GM12878 (cell line): ENCODE measurements around the gene CCDC107. TPM values are rescaled to one million over a fixed set of nuclear protein-coding genes. Genes with fewer than 3 reads are reported as not detected.

Experiments
- ATAC-seq: fragments of 200-7000 bp; cut with Tn5 transposase; 3 replicates; pipeline ENCODE4 v1.9.1; 2020; ENCODE audit warnings: mild to moderate bottlenecking, moderate library complexity
- BruUV-seq: library from RNA; stranded (reverse); fragments of 400-500 nt; replicated peaks from 2 replicates; lab custom pipeline; 2021; lab: Mats Ljungman, UMichigan
- CTCF ChIA-PET: fragments of 300-600 bp; sonication (Branson Sonifier 250); formaldehyde crosslinking; extraction: SDS; loops from one replicate; lab custom pipeline; 2021; ENCODE audit warnings: inconsistent platforms; lab: Yijun Ruan, JAX
- POLR2A ChIA-PET: fragments of 350-600 bp; formaldehyde crosslinking; extraction: SDS; loops from one replicate; lab custom pipeline; 2021; ENCODE audit warnings: inconsistent platforms; lab: Charles Lee
- RAD21 ChIA-PET: fragments of 300-600 bp; sonication (Branson Sonifier 250); formaldehyde crosslinking; loops from one replicate; lab custom pipeline; 2023; ENCODE audit warnings: antibody characterized with exemption; ENCODE audit not compliant: unreplicated experiment; lab: Charles Lee
- SMC1A ChIA-PET: fragments of 300-600 bp; sonication (Branson Sonifier 250); formaldehyde crosslinking; loops from one replicate; lab custom pipeline; 2023; ENCODE audit not compliant: unreplicated experiment, uncharacterized antibody; lab: Charles Lee
- DNase-seq: peaks from one replicate; pipeline ENCODE4 v3.0.0-alpha.2; 2011; ENCODE audit warnings: low read depth, low spot score
- FAIRE-seq: peaks from 3 replicates; lab custom pipeline; 2011; peaks lifted over from hg19 to GRCh38; lab: Jason Lieb, UNC
- H2AFZ ChIP-seq: 2 replicates; pipeline ENCODE4 v1.6.0; 2011; ENCODE audit warnings: low read depth, low read length, control low read depth; ENCODE audit not compliant: control insufficient read depth
- H3K27ac ChIP-seq: 2 replicates; pipeline ENCODE4 v1.5.1; 2011; ENCODE audit warnings: control low read depth; ENCODE audit not compliant: control insufficient read depth, insufficient read depth
- H3K27me3 ChIP-seq, 2 experiments: replicated peaks in 1 of 2; 2 replicates each; pipeline versions ENCODE4 v1.6.0 to v1.6.1; 2011; ENCODE audit warnings: low read length in 1 of 2; ENCODE audit not compliant: control insufficient read depth in 2 of 2, insufficient read depth in 2 of 2
- H3K36me3 ChIP-seq, 2 experiments: 2 replicates each; pipeline ENCODE4 v1.5.1; 2011; ENCODE audit warnings: low read length in 1 of 2; ENCODE audit not compliant: control insufficient read depth in 2 of 2, insufficient read depth in 2 of 2
- H3K4me1 ChIP-seq: 2 replicates; pipeline ENCODE4 v1.6.1; 2011; ENCODE audit warnings: mild to moderate bottlenecking, low read length, moderate library complexity, mixed read lengths; ENCODE audit not compliant: control insufficient read depth, insufficient read depth
- H3K4me2 ChIP-seq: 2 replicates; pipeline ENCODE4 v1.6.0; 2011; ENCODE audit warnings: control low read depth; ENCODE audit not compliant: control insufficient read depth, insufficient read depth
- H3K4me3 ChIP-seq: fragments of 200-600 bp; sonication (generic); 2 replicates; pipeline ENCODE4 v1.5.1; 2016
- H3K79me2 ChIP-seq: 2 replicates; pipeline ENCODE4 v1.6.0; 2011; ENCODE audit warnings: low read length; ENCODE audit not compliant: control insufficient read depth, insufficient read depth
- H3K9ac ChIP-seq: 2 replicates; pipeline ENCODE4 v1.8.0; 2011; ENCODE audit warnings: low read length, control low read depth, mixed read lengths; ENCODE audit not compliant: control insufficient read depth, insufficient read depth
- H3K9me3 ChIP-seq: replicated peaks from 3 replicates; pipeline ENCODE4 v1.5.1; 2011; ENCODE audit warnings: mild to moderate bottlenecking, low read length; ENCODE audit not compliant: control insufficient read depth, insufficient read depth
- H4K20me1 ChIP-seq: 2 replicates; pipeline ENCODE4 v1.6.0; 2011; ENCODE audit not compliant: control insufficient read depth, insufficient read depth
- IKZF1 ChIP-seq: fragments of 450-650 bp; conservative IDR thresholded peaks from 2 replicates; pipeline ENCODE4 v1.6.1; 2017; ENCODE audit warnings: antibody characterized with exemption, mild to moderate bottlenecking
- KDM1A ChIP-seq: fragments of 200-600 bp; sonication (generic); IDR thresholded peaks from 2 replicates; pipeline ENCODE4 v1.6.1; 2016; ENCODE audit warnings: borderline replicate concordance
- KLF5 ChIP-seq: fragments of 450-650 bp; IDR thresholded peaks from 2 replicates; pipeline ENCODE4 v1.6.1; 2014; ENCODE audit warnings: mild to moderate bottlenecking; ENCODE audit not compliant: partially characterized antibody
- MEF2B ChIP-seq: fragments of 450-650 bp; IDR thresholded peaks from 2 replicates; pipeline ENCODE4 v1.6.1; 2018; ENCODE audit warnings: mild to moderate bottlenecking, moderate library complexity; ENCODE audit not compliant: partially characterized antibody, poor library complexity, severe bottlenecking
- POLR2AphosphoS2 ChIP-seq: IDR thresholded peaks from 2 replicates; pipeline ENCODE4 v1.6.1; 2011; ENCODE audit warnings: low read depth, mild to moderate bottlenecking, low read length, improper control_type of control experiment, moderate library complexity
- SP1 ChIP-seq: IDR thresholded peaks from one replicate; pipeline ENCODE4 v1.6.1; 2011; ENCODE audit warnings: low read depth, low read length
- WGBS: methylation state at CpG from one replicate; pipeline ENCODE4 v1.1.6; 2016; ENCODE audit warnings: low lambda C conversion rate; ENCODE audit not compliant: insufficient replicate concordance, insufficient coverage; ENCODE audit errors: missing lambda C conversion rate; 5-methylcytosine and 5-hydroxymethylcytosine counted together
- in situ Hi-C: fragments of 300-500 bp; cut with MboI; formaldehyde crosslinking; loops from 9 replicates; pipeline ENCODE4 v1.14.3; 2018; ENCODE audit warnings: mixed read lengths
- intact Hi-C: fragments of 100-400 bp; cut with micrococcal nuclease; formaldehyde crosslinking; loops from one replicate; pipeline ENCODE4 v1.14.2; 2022; ENCODE audit not compliant: unreplicated experiment
- polyA plus RNA-seq, 11 experiments: library from polyadenylated mRNA; depleted of rRNA in 4 of 11; unstranded in 6 of 11; stranded (reverse) in 5 of 11; fragments of >200 nt; fragmentation: Nextera tagmentation in 4 of 11; fragmentation: Illumina TruSeq in 1 of 11; extraction: Ambion mirVana in 4 of 11; extraction: Trizol in 1 of 11; gene quantifications; 1 replicate in 1 of 11; 2 replicates in 10 of 11; pipeline versions ENCODE4 v1.2.1 to v1.2.3, GENCODE V29; 2011 to 2016; ENCODE audit warnings: inconsistent platforms in 2 of 11, missing spikeins in 2 of 11, low read depth in 1 of 11
- total RNA-seq, 4 experiments: library from RNA; depleted of rRNA in 3 of 4; stranded (reverse); fragments of >200 nt in 3 of 4; fragmentation: Illumina TruSeq in 1 of 4; extraction: Trizol in 1 of 4; gene quantifications; 2 replicates each; pipeline versions ENCODE4 v1.2.1 to v1.2.3, GENCODE V29; 2013 to 2021
- TF ChIP-seq, protein P1 (sequence below): IDR thresholded peaks from 2 replicates; pipeline ENCODE4 v1.6.1; 2012; ENCODE audit warnings: improper control_type of control experiment, low read depth, low read length; ENCODE audit not compliant: insufficient replicate concordance
- TF ChIP-seq, protein P2 (sequence below): fragments of 450-650 bp; formaldehyde crosslinking; IDR thresholded peaks from 2 replicates; pipeline ENCODE4 v1.5.0; 2022; ENCODE audit warnings: mild to moderate bottlenecking, missing genetic modification characterization
- TF ChIP-seq, protein P3 (sequence below): fragments of 450-650 bp; IDR thresholded peaks from 2 replicates; pipeline ENCODE4 v1.6.1; 2017; ENCODE audit warnings: mild to moderate bottlenecking, moderate library complexity

CCDC107 gene
- total and polyA plus RNA-seq, 10 of the 15 experiments (the other 5 are each of a cell fraction or from before 2014, with no cell fraction given) = 0.19 to 18.3 (median 10.6) TPM

DNA sequence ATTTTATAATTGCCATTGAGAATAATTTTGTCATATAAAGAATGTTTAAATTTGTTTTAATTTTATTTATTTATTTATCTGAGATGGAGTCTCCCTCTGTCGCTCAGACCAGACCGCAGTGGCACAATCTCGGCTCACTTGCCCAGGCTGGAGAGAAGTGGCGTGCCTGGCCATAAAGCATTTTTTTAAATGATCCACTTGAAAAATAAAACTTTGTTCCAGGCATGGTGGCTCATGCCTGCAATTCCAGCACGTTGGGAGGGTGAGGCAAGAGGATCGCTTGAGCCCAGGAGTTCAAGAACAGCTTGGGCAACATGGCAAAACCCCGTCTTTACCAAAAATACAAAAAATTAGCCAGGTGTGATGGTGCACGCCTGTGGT, 5.3 kb upstream of the CCDC107 start (continued):
- TF ChIP-seq SP1 (no peak), KLF5 (no peak), IKZF1 (no peak), KDM1A (no peak), POLR2AphosphoS2 (no peak), MEF2B (no peak)
- TF ChIP-seq, protein P1, sequence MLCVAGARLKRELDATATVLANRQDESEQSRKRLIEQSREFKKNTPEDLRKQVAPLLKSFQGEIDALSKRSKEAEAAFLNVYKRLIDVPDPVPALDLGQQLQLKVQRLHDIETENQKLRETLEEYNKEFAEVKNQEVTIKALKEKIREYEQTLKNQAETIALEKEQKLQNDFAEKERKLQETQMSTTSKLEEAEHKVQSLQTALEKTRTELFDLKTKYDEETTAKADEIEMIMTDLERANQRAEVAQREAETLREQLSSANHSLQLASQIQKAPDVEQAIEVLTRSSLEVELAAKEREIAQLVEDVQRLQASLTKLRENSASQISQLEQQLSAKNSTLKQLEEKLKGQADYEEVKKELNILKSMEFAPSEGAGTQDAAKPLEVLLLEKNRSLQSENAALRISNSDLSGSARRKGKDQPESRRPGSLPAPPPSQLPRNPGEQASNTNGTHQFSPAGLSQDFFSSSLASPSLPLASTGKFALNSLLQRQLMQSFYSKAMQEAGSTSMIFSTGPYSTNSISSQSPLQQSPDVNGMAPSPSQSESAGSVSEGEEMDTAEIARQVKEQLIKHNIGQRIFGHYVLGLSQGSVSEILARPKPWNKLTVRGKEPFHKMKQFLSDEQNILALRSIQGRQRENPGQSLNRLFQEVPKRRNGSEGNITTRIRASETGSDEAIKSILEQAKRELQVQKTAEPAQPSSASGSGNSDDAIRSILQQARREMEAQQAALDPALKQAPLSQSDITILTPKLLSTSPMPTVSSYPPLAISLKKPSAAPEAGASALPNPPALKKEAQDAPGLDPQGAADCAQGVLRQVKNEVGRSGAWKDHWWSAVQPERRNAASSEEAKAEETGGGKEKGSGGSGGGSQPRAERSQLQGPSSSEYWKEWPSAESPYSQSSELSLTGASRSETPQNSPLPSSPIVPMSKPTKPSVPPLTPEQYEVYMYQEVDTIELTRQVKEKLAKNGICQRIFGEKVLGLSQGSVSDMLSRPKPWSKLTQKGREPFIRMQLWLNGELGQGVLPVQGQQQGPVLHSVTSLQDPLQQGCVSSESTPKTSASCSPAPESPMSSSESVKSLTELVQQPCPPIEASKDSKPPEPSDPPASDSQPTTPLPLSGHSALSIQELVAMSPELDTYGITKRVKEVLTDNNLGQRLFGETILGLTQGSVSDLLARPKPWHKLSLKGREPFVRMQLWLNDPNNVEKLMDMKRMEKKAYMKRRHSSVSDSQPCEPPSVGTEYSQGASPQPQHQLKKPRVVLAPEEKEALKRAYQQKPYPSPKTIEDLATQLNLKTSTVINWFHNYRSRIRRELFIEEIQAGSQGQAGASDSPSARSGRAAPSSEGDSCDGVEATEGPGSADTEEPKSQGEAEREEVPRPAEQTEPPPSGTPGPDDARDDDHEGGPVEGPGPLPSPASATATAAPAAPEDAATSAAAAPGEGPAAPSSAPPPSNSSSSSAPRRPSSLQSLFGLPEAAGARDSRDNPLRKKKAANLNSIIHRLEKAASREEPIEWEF = no peak

DNA sequence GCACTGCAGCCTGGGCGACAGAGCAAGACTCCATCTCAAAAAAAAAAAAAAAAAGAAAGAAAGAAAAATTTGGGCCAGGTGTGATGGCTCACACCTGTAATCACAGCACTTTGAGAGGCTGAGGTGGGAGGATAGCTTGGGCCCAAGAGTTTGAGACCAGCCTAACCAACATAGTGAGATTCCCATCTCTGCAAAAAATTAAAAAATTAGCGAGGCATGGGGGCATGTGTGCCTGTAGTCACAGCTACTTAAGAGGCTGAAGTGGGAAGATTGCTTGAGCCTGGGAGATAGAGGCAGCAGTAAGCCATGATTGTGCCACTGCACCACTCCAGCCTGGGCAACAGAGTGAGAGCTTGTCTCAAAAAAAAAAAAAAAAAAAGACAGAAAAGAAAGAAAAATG, 4.5 kb upstream of the CCDC107 start:
- Histone ChIP-seq H3K9ac (no peak overlapping the region), H3K36me3 (no peaks in the 10 kb centered on the region), H3K4me3 (no peak overlapping the region), H2AFZ (no peak overlapping the region), H3K79me2 (peaks cover 21% of the 10 kb centered on the region), H3K4me2 (no peak overlapping the region), H3K27me3 (no peaks in the 10 kb centered on the region), H3K9me3 (no peaks in the 10 kb centered on the region), H3K27ac (no peak overlapping the region), H4K20me1 (no peaks in the 10 kb centered on the region), H3K4me1 (peaks cover 22% of the 10 kb centered on the region)
- in situ Hi-C loops (no loop called here), intact Hi-C loops (loop anchor here (10.0 kb wide), 1 partner anchor 171 kb away; the partner anchor contains the start of genes FAM221B and TMEM8B)
- BruUV-seq = no TSS peak
- ChIA-PET CTCF (interaction anchor here (1.6 kb wide), 1 partner anchor 42 kb away, joined by 3 read pairs; no protein-coding TSS in a partner anchor), POLR2A (interaction anchor here (0.6 to 11.1 kb wide), 4 partner anchors 33 to 907 kb away, joined by 3 to 127 read pairs (median 4); partner anchors contain the start of genes CREB3 and TLN1), SMC1A (interaction anchor here (0.6 to 1.4 kb wide), 3 partner anchors 9 to 82 kb away, joined by 3 to 4 read pairs (median 3); no protein-coding TSS in a partner anchor), RAD21 (interaction anchor here (0.7 to 9.6 kb wide), 4 partner anchors 12 to 1020 kb away, joined by 3 to 133 read pairs (median 3); partner anchors contain the start of genes ARHGEF39, CREB3 and TLN1)
- FAIRE-seq = no peak
- DNase-seq = no peak
- 94% methylated on average over 1 of the region's 2 CpGs for WGBS
- ATAC-seq = no peak
- TF ChIP-seq, protein P2, sequence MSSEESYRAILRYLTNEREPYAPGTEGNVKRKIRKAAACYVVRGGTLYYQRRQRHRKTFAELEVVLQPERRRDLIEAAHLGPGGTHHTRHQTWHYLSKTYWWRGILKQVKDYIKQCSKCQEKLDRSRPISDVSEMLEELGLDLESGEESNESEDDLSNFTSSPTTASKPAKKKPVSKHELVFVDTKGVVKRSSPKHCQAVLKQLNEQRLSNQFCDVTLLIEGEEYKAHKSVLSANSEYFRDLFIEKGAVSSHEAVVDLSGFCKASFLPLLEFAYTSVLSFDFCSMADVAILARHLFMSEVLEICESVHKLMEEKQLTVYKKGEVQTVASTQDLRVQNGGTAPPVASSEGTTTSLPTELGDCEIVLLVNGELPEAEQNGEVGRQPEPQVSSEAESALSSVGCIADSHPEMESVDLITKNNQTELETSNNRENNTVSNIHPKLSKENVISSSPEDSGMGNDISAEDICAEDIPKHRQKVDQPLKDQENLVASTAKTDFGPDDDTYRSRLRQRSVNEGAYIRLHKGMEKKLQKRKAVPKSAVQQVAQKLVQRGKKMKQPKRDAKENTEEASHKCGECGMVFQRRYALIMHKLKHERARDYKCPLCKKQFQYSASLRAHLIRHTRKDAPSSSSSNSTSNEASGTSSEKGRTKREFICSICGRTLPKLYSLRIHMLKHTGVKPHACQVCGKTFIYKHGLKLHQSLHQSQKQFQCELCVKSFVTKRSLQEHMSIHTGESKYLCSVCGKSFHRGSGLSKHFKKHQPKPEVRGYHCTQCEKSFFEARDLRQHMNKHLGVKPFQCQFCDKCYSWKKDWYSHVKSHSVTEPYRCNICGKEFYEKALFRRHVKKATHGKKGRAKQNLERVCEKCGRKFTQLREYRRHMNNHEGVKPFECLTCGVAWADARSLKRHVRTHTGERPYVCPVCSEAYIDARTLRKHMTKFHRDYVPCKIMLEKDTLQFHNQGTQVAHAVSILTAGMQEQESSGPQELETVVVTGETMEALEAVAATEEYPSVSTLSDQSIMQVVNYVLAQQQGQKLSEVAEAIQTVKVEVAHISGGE (CRISPR knock-in tag) = no peak
- TF ChIP-seq, protein P3, sequence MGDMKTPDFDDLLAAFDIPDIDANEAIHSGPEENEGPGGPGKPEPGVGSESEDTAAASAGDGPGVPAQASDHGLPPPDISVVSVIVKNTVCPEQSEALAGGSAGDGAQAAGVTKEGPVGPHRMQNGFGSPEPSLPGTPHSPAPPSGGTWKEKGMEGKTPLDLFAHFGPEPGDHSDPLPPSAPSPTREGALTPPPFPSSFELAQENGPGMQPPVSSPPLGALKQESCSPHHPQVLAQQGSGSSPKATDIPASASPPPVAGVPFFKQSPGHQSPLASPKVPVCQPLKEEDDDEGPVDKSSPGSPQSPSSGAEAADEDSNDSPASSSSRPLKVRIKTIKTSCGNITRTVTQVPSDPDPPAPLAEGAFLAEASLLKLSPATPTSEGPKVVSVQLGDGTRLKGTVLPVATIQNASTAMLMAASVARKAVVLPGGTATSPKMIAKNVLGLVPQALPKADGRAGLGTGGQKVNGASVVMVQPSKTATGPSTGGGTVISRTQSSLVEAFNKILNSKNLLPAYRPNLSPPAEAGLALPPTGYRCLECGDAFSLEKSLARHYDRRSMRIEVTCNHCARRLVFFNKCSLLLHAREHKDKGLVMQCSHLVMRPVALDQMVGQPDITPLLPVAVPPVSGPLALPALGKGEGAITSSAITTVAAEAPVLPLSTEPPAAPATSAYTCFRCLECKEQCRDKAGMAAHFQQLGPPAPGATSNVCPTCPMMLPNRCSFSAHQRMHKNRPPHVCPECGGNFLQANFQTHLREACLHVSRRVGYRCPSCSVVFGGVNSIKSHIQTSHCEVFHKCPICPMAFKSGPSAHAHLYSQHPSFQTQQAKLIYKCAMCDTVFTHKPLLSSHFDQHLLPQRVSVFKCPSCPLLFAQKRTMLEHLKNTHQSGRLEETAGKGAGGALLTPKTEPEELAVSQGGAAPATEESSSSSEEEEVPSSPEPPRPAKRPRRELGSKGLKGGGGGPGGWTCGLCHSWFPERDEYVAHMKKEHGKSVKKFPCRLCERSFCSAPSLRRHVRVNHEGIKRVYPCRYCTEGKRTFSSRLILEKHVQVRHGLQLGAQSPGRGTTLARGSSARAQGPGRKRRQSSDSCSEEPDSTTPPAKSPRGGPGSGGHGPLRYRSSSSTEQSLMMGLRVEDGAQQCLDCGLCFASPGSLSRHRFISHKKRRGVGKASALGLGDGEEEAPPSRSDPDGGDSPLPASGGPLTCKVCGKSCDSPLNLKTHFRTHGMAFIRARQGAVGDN = no peak
